Measurements from ENCODE around the gene EML4. TPM values are rescaled to one million over a fixed set of nuclear protein-coding genes. Genes with fewer than 3 reads are reported as not detected.

EML4 gene
- total and polyA plus RNA-seq, 11 donors, result 2.3 to 32.8 (median 5.6) TPM

GRCh38 chr2:42230891-42231290 is 61.7 kb downstream of the EML4 start:
- no peak for DNase-seq
- no peak overlapping the region for H3K27ac ChIP-seq
- no peaks in the 10 kb centered on the region for H3K36me3 ChIP-seq
- ATAC-seq, result no peak
- H3K27me3 ChIP-seq, result no peaks in the 10 kb centered on the region
- no peaks in the 10 kb centered on the region for H3K9me3 ChIP-seq
- peaks cover 0 to 17% (median 4%) of the 10 kb centered on the region in 12 donors for H3K4me1 ChIP-seq
- H3K4me3 ChIP-seq, result no peak overlapping the region
- intact Hi-C loops (cut with DNase I), result loop anchor here in 1 of 10 donors (10.0 kb wide), 1 partner anchor 366 kb away; no protein-coding TSS in a partner anchor
- 91 to 94% (median 93%) methylated on average over 3 of the region's 3 CpGs for WGBS, 4 donors
- TF ChIP-seq POLR2A (IDR thresholded peaks at IDR 0.05) (no peak), CTCF (IDR thresholded peaks at IDR 0.05) (no peak)

- Histone ChIP-seq H3K4me1 (peaks cover 0 to 17% (median 4%) of the 10 kb centered on the region in 12 donors), H3K9me3 (no peaks in the 10 kb centered on the region), H3K27me3 (no peaks in the 10 kb centered on the region), H3K27ac (no peak overlapping the region), H3K36me3 (no peaks in the 10 kb centered on the region), H3K4me3 (no peak overlapping the region)
- TF ChIP-seq CTCF (IDR thresholded peaks at IDR 0.05) (no peak), POLR2A (IDR thresholded peaks at IDR 0.05) (no peak)
- intact Hi-C loops (cut with DNase I), result loop anchor here in 1 of 10 donors (10.0 kb wide), 1 partner anchor 367 kb away; no protein-coding TSS in a partner anchor
- no peak for DNase-seq
- ATAC-seq, result no peak
- 86 to 98% (median 94%) methylated on average over 1 of the region's 1 CpG for WGBS, 4 donors
Observed at GRCh38 chr2:42232024-42232423, 62.9 kb downstream of the EML4 start.

- intact Hi-C loops (cut with DNase I), result loop anchor here in 1 of 10 donors (10.0 kb wide), 1 partner anchor 369 kb away; no protein-coding TSS in a partner anchor
- Histone ChIP-seq H3K36me3 (no peaks in the 10 kb centered on the region), H3K27ac (no peak overlapping the region)
Observed at GRCh38 chr2:42233976-42234441, 64.9 kb downstream of the EML4 start.

GRCh38 chr2:42236911-42237310 is 67.8 kb downstream of the EML4 start:
- no peak overlapping the region for H3K27ac ChIP-seq
- H3K9me3 ChIP-seq, result no peaks in the 10 kb centered on the region
- DNase-seq (no peak), ATAC-seq (no peak)
- intact Hi-C loops (cut with DNase I), result loop anchor here in 4 of 10 donors (2.0 to 10.0 kb wide), 4 partner anchors 140 to 372 kb away; no protein-coding TSS in a partner anchor
- no peaks in the 10 kb centered on the region for H3K27me3 ChIP-seq
- H3K4me1 ChIP-seq, result peaks cover 0 to 34% (median 10%) of the 10 kb centered on the region in 12 donors
- no peaks in the 10 kb centered on the region for H3K36me3 ChIP-seq
- no peak overlapping the region for H3K4me3 ChIP-seq
- TF ChIP-seq CTCF (IDR thresholded peaks at IDR 0.05) (no peak), POLR2A (IDR thresholded peaks at IDR 0.05) (no peak)
- WGBS, 4 donors, result 96 to 100% (median 99%) methylated on average over 2 of the region's 2 CpGs

More at GRCh38 chr2:42233976-42234441, 64.9 kb downstream of the EML4 start:
- Histone ChIP-seq H3K4me3 (no peak overlapping the region), H3K9me3 (no peaks in the 10 kb centered on the region), H3K4me1 (peaks cover 0 to 23% (median 4%) of the 10 kb centered on the region in 12 donors), H3K27me3 (no peaks in the 10 kb centered on the region)
- TF ChIP-seq CTCF (IDR thresholded peaks at IDR 0.05) (no peak), POLR2A (IDR thresholded peaks at IDR 0.05) (no peak)
- no peak for ATAC-seq
- WGBS, 4 donors, result 49 to 63% (median 56%) methylated on average over 5 of the region's 5 CpGs
- no peak for DNase-seq

Data from heart left ventricle (tissue), 16 donors.